GM23248 (cell line): ENCODE data around the gene INTS3.

Source experiments
- EZH2 ChIP-seq: fragments of 200-600 bp; sonication (generic); IDR thresholded peaks from 2 replicates; pipeline ENCODE4 v1.6.1; 2018; ENCODE audit warnings: antibody characterized with exemption, mild to moderate bottlenecking; ENCODE audit not compliant: insufficient read depth, poor library complexity, severe bottlenecking
- EZH2phosphoT487 ChIP-seq: fragments of 200-600 bp; sonication (generic); IDR thresholded peaks from 2 replicates; pipeline ENCODE4 v1.6.1; 2018; ENCODE audit warnings: antibody characterized with exemption, moderate library complexity, mild to moderate bottlenecking, low read depth; ENCODE audit not compliant: insufficient read depth

DNA sequence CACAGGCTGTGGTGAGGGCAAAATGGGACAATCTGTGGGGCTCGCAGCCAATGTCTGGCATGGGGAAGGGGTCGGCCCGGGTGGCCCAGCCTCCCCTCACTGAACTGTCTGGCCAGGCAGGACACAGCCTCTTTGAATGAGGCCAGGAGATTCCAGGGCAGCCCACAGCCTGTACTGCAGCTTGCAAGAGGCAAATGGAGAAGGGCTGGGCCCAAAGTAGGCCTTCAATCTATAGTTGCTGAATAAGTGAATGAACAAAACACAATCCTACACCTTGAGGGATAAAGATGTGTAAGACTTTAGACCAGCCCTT, 70.6 kb downstream of the INTS3 start:
- no peak for TF ChIP-seq EZH2phosphoT487
- TF ChIP-seq EZH2 = no peak
